ENCODE measurements around the gene ARHGEF3. TPM values are rescaled to one million over a fixed set of nuclear protein-coding genes. Genes with fewer than 3 reads are reported as not detected.
A peak's percentile ranks its signal among the peaks of the same experiment; 100 is the strongest.

Gene ARHGEF3
- total and polyA plus RNA-seq, 10 donors, result 8.0 to 35.1 (median 31.7) TPM

DNA sequence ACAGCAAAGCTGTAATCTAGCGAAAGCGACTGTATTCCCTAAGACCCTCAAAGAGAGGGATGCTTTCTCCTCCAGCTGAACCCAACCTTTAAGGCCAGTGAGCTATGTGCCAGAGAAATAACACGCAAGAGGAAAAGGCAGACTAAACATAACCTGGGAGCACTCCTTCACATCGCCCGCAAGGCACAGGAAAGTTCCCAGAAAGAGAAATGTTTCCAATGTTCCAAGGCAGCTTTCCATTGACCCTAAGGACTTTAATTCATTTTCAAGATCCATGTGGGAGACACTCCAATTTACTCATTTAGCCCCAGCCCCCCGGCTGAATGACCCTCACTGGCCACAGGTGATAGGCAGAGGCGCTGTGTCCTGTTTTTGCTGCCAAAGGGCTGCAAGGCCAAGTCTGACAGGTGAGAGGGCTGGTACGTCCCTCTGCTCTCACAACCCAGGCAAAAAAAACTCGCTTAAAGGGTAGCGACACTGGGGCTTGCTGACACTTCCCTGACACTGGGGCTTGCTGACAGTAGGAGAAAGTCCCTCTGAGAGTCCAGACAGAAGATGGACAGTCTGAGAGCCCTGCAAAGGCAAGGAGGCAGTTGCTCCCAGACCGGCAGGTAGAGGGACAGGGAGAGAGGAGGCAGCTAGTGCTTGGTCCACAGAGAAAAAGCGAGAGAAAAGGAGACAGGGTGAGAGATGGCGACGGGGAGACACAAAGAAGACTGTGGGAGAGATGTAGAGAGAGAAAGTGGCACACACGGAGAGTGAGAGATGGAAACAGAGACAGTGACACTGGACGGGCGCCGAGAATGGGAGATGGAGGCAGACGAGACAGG is 702 bp downstream of the ARHGEF3 start:
- 21 to 30% (median 23%) methylated on average over 19 of the region's 19 CpGs for WGBS, 5 donors
- peak; percentile 81 for DNase-seq
- Histone ChIP-seq H3K4me3 (peak overlapping the region; percentile 66 to 98 (median 76)), H3K36me3 (no peaks in the 10 kb centered on the region), H3K4me1 (peaks cover 32 to 65% (median 57%) of the 10 kb centered on the region in 6 donors), H3K9me3 (no peaks in the 10 kb centered on the region), H3K27me3 (replicated peaks in 1 of 7) (no peaks in the 10 kb centered on the region), H3K27ac (peak overlapping the region; percentile 64 to 91 (median 82))
- TF ChIP-seq POLR2A (IDR thresholded peaks at IDR 0.05), result peak in 1 of 3 donors; percentile 11
- TF ChIP-seq, protein P1, sequence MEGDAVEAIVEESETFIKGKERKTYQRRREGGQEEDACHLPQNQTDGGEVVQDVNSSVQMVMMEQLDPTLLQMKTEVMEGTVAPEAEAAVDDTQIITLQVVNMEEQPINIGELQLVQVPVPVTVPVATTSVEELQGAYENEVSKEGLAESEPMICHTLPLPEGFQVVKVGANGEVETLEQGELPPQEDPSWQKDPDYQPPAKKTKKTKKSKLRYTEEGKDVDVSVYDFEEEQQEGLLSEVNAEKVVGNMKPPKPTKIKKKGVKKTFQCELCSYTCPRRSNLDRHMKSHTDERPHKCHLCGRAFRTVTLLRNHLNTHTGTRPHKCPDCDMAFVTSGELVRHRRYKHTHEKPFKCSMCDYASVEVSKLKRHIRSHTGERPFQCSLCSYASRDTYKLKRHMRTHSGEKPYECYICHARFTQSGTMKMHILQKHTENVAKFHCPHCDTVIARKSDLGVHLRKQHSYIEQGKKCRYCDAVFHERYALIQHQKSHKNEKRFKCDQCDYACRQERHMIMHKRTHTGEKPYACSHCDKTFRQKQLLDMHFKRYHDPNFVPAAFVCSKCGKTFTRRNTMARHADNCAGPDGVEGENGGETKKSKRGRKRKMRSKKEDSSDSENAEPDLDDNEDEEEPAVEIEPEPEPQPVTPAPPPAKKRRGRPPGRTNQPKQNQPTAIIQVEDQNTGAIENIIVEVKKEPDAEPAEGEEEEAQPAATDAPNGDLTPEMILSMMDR (IDR thresholded peaks at IDR 0.05 in 8 of 11, conservative IDR thresholded peaks at IDR 0.05 in 3 of 11), result no peak
- intact Hi-C loops (cut with DNase I; ENCODE audit: low total_unique reads), result loop anchor here (5.0 to 10.0 kb wide), 2 partner anchors 94 to 114 kb away; no protein-coding TSS in a partner anchor

DNA sequence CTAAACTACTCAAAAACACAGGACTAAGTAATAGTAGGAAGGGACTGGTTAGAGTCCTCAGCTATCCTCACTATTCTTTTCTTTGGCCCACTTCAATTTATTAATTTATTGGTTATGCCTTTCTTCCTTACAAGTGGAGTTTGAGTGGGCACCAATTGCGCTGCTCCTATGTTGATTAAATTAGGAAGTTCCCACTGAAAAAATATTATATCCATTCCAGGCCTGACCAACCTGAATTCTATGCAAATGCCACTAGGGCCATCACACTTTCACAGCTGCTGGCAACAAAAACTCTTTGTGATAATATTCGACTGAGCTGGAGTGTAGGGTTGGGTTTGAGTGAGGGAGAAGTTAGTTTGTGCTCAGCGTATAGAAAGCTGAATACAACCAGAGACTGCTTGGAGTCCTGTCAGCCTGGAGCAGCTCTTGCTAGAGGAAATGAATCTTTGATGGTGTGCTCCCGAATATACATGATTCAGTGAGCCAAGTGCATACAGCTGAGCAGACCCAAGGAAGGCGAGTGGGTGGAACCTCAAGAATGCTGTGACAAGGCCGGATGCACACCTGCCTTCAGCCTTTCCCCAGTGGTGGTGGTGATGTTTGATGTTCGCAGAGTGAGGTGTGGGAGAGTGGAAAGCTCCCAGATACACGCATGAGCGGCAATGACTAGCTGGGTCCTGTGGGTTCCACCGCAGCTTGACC is 1.5 kb downstream of the ARHGEF3 start:
- WGBS, 5 donors, result 38 to 51% (median 42%) methylated on average over 10 of the region's 10 CpGs
- peaks cover 40 to 73% (median 64%) of the 10 kb centered on the region in 6 donors for H3K4me1 ChIP-seq
- peak overlapping the region; percentile 66 to 98 (median 76) for H3K4me3 ChIP-seq
- H3K27ac ChIP-seq, result peak overlapping the region; percentile 64 to 91 (median 82)
- no peaks in the 10 kb centered on the region for H3K9me3 ChIP-seq
- intact Hi-C loops (cut with DNase I; ENCODE audit: low total_unique reads), result loop anchor here (5.0 to 10.0 kb wide), 2 partner anchors 93 to 115 kb away; no protein-coding TSS in a partner anchor
- H3K27me3 ChIP-seq (replicated peaks in 1 of 7), result no peaks in the 10 kb centered on the region
- TF ChIP-seq, protein P1 (IDR thresholded peaks at IDR 0.05 in 8 of 11, conservative IDR thresholded peaks at IDR 0.05 in 3 of 11), result peak in 1 of 11 experiments; percentile 21
- TF ChIP-seq POLR2A (IDR thresholded peaks at IDR 0.05), result no peak
- TF ChIP-seq POLR2AphosphoS5 (IDR thresholded peaks at IDR 0.05), result peak in 2 of 3 donors; percentile 75 to 76
- H3K36me3 ChIP-seq, result no peaks in the 10 kb centered on the region
- peak; percentile 86 for DNase-seq

DNA sequence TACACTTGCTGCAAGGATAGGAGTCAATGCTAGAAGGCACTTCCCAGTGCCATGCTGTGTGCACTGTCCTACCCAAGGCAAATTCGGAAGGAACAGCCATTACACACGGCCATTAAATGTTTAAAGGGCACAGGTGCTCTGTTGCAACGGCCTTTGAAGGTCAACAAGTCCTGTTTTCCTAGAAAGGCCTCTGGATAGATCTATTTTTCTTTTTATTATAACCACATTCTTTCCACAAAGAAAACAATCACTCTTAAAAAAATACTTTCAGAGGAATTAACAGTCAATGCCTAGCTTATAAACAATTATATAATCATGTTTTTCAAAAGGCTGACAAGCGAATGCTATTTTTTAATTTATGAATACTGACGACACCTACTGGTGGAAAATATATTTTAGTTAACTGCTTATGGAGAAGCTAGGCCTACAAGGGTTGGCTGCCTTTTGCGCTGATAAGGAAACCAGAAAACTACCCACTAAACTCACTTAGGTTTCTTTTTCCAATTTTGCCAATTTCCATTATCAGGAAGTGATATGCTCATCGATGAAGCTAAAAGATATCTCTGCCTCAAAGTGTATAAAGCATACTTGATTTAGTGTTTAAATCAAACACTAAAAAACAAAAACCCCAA is 2.4 kb downstream of the ARHGEF3 start:
- Histone ChIP-seq H3K36me3 (no peaks in the 10 kb centered on the region), H3K27ac (peak overlapping the region in 7 of 8 donors; percentile 64 to 91 (median 86)), H3K4me3 (peak overlapping the region; percentile 2 to 98 (median 76)), H3K4me1 (peaks cover 45 to 82% (median 72%) of the 10 kb centered on the region in 6 donors), H3K9me3 (no peaks in the 10 kb centered on the region), H3K27me3 (replicated peaks in 1 of 7) (no peaks in the 10 kb centered on the region)
- intact Hi-C loops (cut with DNase I; ENCODE audit: low total_unique reads), result no loop called here
- 4 to 6% (median 5%) methylated on average over 7 of the region's 7 CpGs for WGBS, 5 donors
- no peak for DNase-seq
- TF ChIP-seq POLR2A (IDR thresholded peaks at IDR 0.05), result no peak
- TF ChIP-seq, protein P1 (IDR thresholded peaks at IDR 0.05 in 8 of 11, conservative IDR thresholded peaks at IDR 0.05 in 3 of 11), result peak; percentile 40 to 82 (median 77)
